GM21737 (cell line): ENCODE data around the gene FAM20C.
"Not testable (repeated sequence)": the region's sequence is repeated elsewhere in the genome, so short reads cannot be mapped to it uniquely, and the experiment has no call there.

ENCODE experiments used
- ATAC-seq: cut with Tn5 transposase; IDR thresholded peaks from one replicate; pipeline ENCODE4 v1.9.1; 2021; ENCODE audit warnings: mild to moderate bottlenecking, moderate library complexity; ENCODE audit not compliant: unreplicated experiment

FAM20C gene

GRCh38 chr7:289209-289755 is 96.9 kb downstream of the FAM20C start:
- ATAC-seq: no peak

GRCh38 chr7:289756-290553 is 97.6 kb downstream of the FAM20C start, which contains the start of gene FOXL3:
FOXL3 (plus strand) TSS chr7:290170; CDS start chr7:290170, 0 bp downstream.
- ATAC-seq: no peak

GRCh38 chr7:290554-291372 is 98.4 kb downstream of the FAM20C start:
- ATAC-seq: no peak

- ATAC-seq: no peak
Observed at GRCh38 chr7:291373-292092, 99.2 kb downstream of the FAM20C start.

- ATAC-seq: no peak
Observed at GRCh38 chr7:292226-292625, 99.9 kb downstream of the FAM20C start.

- no peak for ATAC-seq
Observed at GRCh38 chr7:292826-293225, 100.5 kb downstream of the FAM20C start.

- no peak for ATAC-seq
Observed at GRCh38 chr7:293681-294439, 101.5 kb downstream of the FAM20C start.

- ATAC-seq: no peak
Observed at GRCh38 chr7:294440-295154, 102.2 kb downstream of the FAM20C start.

GRCh38 chr7:295155-296154 is 103.1 kb downstream of the FAM20C start:
- no peak for ATAC-seq

GRCh38 chr7:296373-296945 is 104.1 kb downstream of the FAM20C start:
- ATAC-seq: no peak

GRCh38 chr7:297141-297540 is 104.8 kb downstream of the FAM20C start:
- ATAC-seq: not testable (repeated sequence)

GRCh38 chr7:297611-298374 is 105.4 kb downstream of the FAM20C start:
- no peak for ATAC-seq

- ATAC-seq: no peak
Observed at GRCh38 chr7:298375-298702, 106.0 kb downstream of the FAM20C start.

- no peak for ATAC-seq
Observed at GRCh38 chr7:298743-299142, 106.4 kb downstream of the FAM20C start.

GRCh38 chr7:299169-299568 is 106.8 kb downstream of the FAM20C start:
- ATAC-seq: no peak

- ATAC-seq: no peak
Observed at GRCh38 chr7:299628-300027, 107.3 kb downstream of the FAM20C start.

GRCh38 chr7:300048-300447 is 107.7 kb downstream of the FAM20C start:
- no peak for ATAC-seq
